HepG2 (cell line): ENCODE results near the gene HID1. TPM values are rescaled to one million over a fixed set of nuclear protein-coding genes. Genes with fewer than 3 reads are reported as not detected.

Experiments used
- ATAC-seq: fragments of 200-7000 bp; cut with Tn5 transposase; 3 replicates; pipeline ENCODE4 v1.9.1; 2020; ENCODE audit warnings: mild to moderate bottlenecking, moderate library complexity
- BruUV-seq: library from RNA; stranded (reverse); fragments of 400-500 nt; replicated peaks from 2 replicates; lab custom pipeline; 2021; lab: Mats Ljungman, UMichigan
- CTCF ChIA-PET: fragments of 300-600 bp; formaldehyde crosslinking; extraction: SDS; loops from one replicate; lab custom pipeline; 2021; ENCODE audit warnings: low total read pairs, inconsistent platforms, low intra/inter-chr PET ratio; lab: Yijun Ruan, JAX
- POLR2A ChIA-PET: fragments of 350-600 bp; sonication (Branson Sonifier 250); formaldehyde crosslinking; loops from one replicate; lab custom pipeline; 2020; ENCODE audit warnings: antibody characterized with exemption, inconsistent platforms; lab: Yijun Ruan, JAX
- DNase-seq: peaks from one replicate; pipeline ENCODE4 v3.0.0-alpha.2; 2015; ENCODE audit warnings: low spot score
- FAIRE-seq: peaks from 3 replicates; lab custom pipeline; 2011; peaks lifted over from hg19 to GRCh38; lab: Jason Lieb, UNC
- H2AFZ ChIP-seq: one replicate; pipeline ENCODE4 v1.6.1; 2011; ENCODE audit warnings: low read length, inconsistent platforms
- H3K27ac ChIP-seq: fragments of 300-600 bp; 3 replicates; pipeline ENCODE4 v1.8.0; 2011; ENCODE audit warnings: mixed run types, mild to moderate bottlenecking, mixed read lengths, low read length, inconsistent platforms; ENCODE audit not compliant: insufficient read depth; ENCODE audit errors: extremely low read length
- H3K27me3 ChIP-seq, 2 experiments: fragments of 200-600 bp in 1 of 2; 2 replicates in 1 of 2; 3 replicates in 1 of 2; pipeline versions ENCODE4 v1.6.0 to v1.8.0; 2011; ENCODE audit warnings: low read length in 2 of 2, mild to moderate bottlenecking in 2 of 2, moderate library complexity in 2 of 2, inconsistent platforms in 1 of 2; ENCODE audit not compliant: insufficient read depth in 2 of 2, control insufficient read depth in 1 of 2
- H3K36me3 ChIP-seq, 2 experiments: fragments of 200-600 bp in 1 of 2; replicated peaks in 1 of 2; 2 replicates in 1 of 2; 3 replicates in 1 of 2; pipeline versions ENCODE4 v1.5.1 to v1.8.0; 2011; ENCODE audit warnings: low read length in 2 of 2, inconsistent platforms in 1 of 2; ENCODE audit not compliant: insufficient read depth in 2 of 2, control insufficient read depth in 1 of 2
- H3K4me1 ChIP-seq: 2 replicates; pipeline ENCODE4 v1.5.1; 2012; ENCODE audit warnings: low read length, inconsistent platforms; ENCODE audit not compliant: insufficient read depth
- H3K4me2 ChIP-seq: 2 replicates; pipeline ENCODE4 v1.6.0; 2011; ENCODE audit warnings: low read depth, low read length, inconsistent platforms
- H3K4me3 ChIP-seq, 3 experiments: fragments of 200-600 bp in 1 of 3; sonication (generic), shearing (Covaris generic) in 1 of 3; replicated peaks in 1 of 3; 2 replicates each; pipeline ENCODE4 v1.5.1; 2011 to 2016; ENCODE audit warnings: low read length in 3 of 3, inconsistent platforms in 2 of 3, low read depth in 2 of 3, mild to moderate bottlenecking in 2 of 3, control low read depth in 1 of 3, mixed read lengths in 1 of 3; ENCODE audit not compliant: insufficient read depth in 1 of 3
- H3K79me2 ChIP-seq: one replicate; pipeline ENCODE4 v1.6.1; 2011; ENCODE audit warnings: low read length, inconsistent platforms; ENCODE audit not compliant: insufficient read depth
- H3K9ac ChIP-seq: 2 replicates; pipeline ENCODE4 v1.6.0; 2011; ENCODE audit warnings: mild to moderate bottlenecking, low read depth, low read length, inconsistent platforms; ENCODE audit not compliant: insufficient read depth
- H3K9me3 ChIP-seq: 2 replicates; pipeline ENCODE4 v1.5.1; 2012; ENCODE audit warnings: mild to moderate bottlenecking, low read length
- H4K20me1 ChIP-seq: 2 replicates; pipeline ENCODE4 v1.6.0; 2011; ENCODE audit warnings: inconsistent platforms, mild to moderate bottlenecking, low read length, moderate library complexity; ENCODE audit not compliant: insufficient read depth
- DR1 ChIP-seq: sonication (generic); formaldehyde crosslinking; IDR thresholded peaks from 2 replicates; pipeline ENCODE4 v1.8.0; 2021; ENCODE audit warnings: mild to moderate bottlenecking, missing genetic modification reagents, inconsistent platforms
- SALL1 ChIP-seq: sonication (generic); formaldehyde crosslinking; IDR thresholded peaks from 2 replicates; pipeline ENCODE4 v1.8.0; 2022; ENCODE audit warnings: mild to moderate bottlenecking, missing genetic modification reagents
- SALL2 ChIP-seq: sonication (generic); formaldehyde crosslinking; IDR thresholded peaks from 2 replicates; pipeline ENCODE4 v1.8.1; 2023; ENCODE audit warnings: mild to moderate bottlenecking, missing genetic modification reagents, inconsistent platforms
- SAP130 ChIP-seq: IDR thresholded peaks from 2 replicates; pipeline ENCODE4 v1.6.1; 2016; ENCODE audit warnings: low read depth
- ZNF496 ChIP-seq: sonication (generic); formaldehyde crosslinking; IDR thresholded peaks from 2 replicates; pipeline ENCODE4 v1.8.1; 2023; ENCODE audit warnings: mild to moderate bottlenecking, moderate library complexity, missing genetic modification reagents; ENCODE audit not compliant: insufficient replicate concordance
- WGBS: methylation state at CpG from one replicate; pipeline ENCODE4 v1.1.6; 2017; ENCODE audit warnings: low lambda C conversion rate; 5-methylcytosine and 5-hydroxymethylcytosine counted together
- in situ Hi-C: cut with HindIII; loops from 2 replicates; pipeline ENCODE4 v1.10.0; 2017; ENCODE audit warnings: low pct_unique_long_range_greater_than_20kb; ENCODE audit not compliant: extremely low pct_ligation_motif_present
- intact Hi-C: fragments of 100-400 bp; cut with micrococcal nuclease; formaldehyde crosslinking; loops from one replicate; pipeline ENCODE4 v1.10.0; 2022; ENCODE audit not compliant: unreplicated experiment
- polyA plus RNA-seq, 8 experiments: library from polyadenylated mRNA; depleted of rRNA in 3 of 8; stranded (reverse) in 7 of 8; unstranded in 1 of 8; fragments of >200 nt; fragmentation: Illumina TruSeq in 4 of 8; extraction: Trizol in 4 of 8; gene quantifications; 2 replicates each; pipeline versions ENCODE4 v1.2.1 to v1.2.3, GENCODE V29; 2011 to 2016; ENCODE audit warnings: low read depth in 4 of 8, missing spikeins in 1 of 8, mixed read lengths in 1 of 8; ENCODE audit not compliant: insufficient read depth in 1 of 8
- total RNA-seq, 5 experiments: library from RNA; depleted of rRNA; stranded (reverse); fragments of >200 nt; fragmentation: Illumina TruSeq; extraction: Trizol; gene quantifications; 2 replicates each; pipeline ENCODE4 v1.2.3, GENCODE V29; 2016; ENCODE audit warnings: low read depth in 1 of 5
- TF ChIP-seq, protein P1 (sequence below): sonication (generic); formaldehyde crosslinking; conservative IDR thresholded peaks from 2 replicates; pipeline ENCODE4 v1.4.0; 2020; ENCODE audit warnings: missing genetic modification reagents
- TF ChIP-seq, protein P2 (sequence below): sonication (generic); formaldehyde crosslinking; IDR thresholded peaks from 2 replicates; pipeline ENCODE4 v1.4.0; 2020; ENCODE audit warnings: low read depth, mild to moderate bottlenecking, missing genetic modification reagents
- TF ChIP-seq, protein P3 (sequence below): sonication (generic); formaldehyde crosslinking; IDR thresholded peaks from 2 replicates; pipeline ENCODE4 v1.5.0; 2020; ENCODE audit warnings: missing genetic modification reagents, mild to moderate bottlenecking, borderline replicate concordance
- TF ChIP-seq, protein P4 (sequence below): sonication (generic); formaldehyde crosslinking; IDR thresholded peaks from 2 replicates; pipeline ENCODE4 v1.5.0; 2020; ENCODE audit warnings: missing genetic modification reagents
- TF ChIP-seq, protein P5 (sequence below): sonication (generic); formaldehyde crosslinking; IDR thresholded peaks from 2 replicates; pipeline ENCODE4 v1.8.0; 2022; ENCODE audit warnings: mild to moderate bottlenecking, missing genetic modification reagents, borderline replicate concordance

HID1 gene
- total and polyA plus RNA-seq, 2 of the 13 experiments (the other 11 are each of a cell fraction or from before 2014, with no cell fraction given) = 2.1 to 10.6 TPM

DNA sequence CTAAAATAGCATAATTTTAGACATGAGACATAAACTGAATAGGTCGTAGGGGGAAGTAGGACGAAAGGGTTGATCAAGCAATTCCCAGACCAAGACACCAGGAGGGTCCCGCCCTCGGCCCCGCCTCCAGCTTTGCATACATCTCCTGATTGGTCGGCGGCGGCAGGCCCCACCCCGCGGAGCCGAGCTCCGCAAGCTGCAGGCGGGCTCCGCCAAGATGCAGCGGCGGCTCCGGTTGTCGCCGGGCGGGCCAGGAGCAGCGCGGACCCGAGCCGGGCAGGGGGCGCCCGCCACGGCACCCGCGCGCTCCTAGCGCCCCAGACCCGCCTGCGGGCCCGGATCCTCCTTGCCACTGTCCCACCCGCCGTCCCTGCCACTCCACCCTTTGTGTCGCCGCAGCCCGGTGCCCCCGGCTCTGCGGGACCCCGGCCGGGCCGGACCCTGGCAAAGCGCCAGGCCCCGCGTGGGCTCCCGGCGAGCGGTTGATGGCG is 14.9 kb upstream of the HID1 start, which contains the start of gene CDR2L (continued):
- TF ChIP-seq, protein P1, sequence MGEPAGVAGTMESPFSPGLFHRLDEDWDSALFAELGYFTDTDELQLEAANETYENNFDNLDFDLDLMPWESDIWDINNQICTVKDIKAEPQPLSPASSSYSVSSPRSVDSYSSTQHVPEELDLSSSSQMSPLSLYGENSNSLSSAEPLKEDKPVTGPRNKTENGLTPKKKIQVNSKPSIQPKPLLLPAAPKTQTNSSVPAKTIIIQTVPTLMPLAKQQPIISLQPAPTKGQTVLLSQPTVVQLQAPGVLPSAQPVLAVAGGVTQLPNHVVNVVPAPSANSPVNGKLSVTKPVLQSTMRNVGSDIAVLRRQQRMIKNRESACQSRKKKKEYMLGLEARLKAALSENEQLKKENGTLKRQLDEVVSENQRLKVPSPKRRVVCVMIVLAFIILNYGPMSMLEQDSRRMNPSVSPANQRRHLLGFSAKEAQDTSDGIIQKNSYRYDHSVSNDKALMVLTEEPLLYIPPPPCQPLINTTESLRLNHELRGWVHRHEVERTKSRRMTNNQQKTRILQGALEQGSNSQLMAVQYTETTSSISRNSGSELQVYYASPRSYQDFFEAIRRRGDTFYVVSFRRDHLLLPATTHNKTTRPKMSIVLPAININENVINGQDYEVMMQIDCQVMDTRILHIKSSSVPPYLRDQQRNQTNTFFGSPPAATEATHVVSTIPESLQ = no peak
- 0 out of 2 replicates have a peak, but pooled peaks have one; percentile 11 for TF ChIP-seq SALL2 (CRISPR knock-in tag)
- TF ChIP-seq, protein P2, sequence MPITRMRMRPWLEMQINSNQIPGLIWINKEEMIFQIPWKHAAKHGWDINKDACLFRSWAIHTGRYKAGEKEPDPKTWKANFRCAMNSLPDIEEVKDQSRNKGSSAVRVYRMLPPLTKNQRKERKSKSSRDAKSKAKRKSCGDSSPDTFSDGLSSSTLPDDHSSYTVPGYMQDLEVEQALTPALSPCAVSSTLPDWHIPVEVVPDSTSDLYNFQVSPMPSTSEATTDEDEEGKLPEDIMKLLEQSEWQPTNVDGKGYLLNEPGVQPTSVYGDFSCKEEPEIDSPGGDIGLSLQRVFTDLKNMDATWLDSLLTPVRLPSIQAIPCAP (CRISPR knock-in tag) = no peak
- TF ChIP-seq ZNF496 (CRISPR knock-in tag) = no peak
- TF ChIP-seq SAP130 (CRISPR knock-in tag) = peak; percentile 60
- TF ChIP-seq DR1 (CRISPR knock-in tag) = no peak

DNA sequence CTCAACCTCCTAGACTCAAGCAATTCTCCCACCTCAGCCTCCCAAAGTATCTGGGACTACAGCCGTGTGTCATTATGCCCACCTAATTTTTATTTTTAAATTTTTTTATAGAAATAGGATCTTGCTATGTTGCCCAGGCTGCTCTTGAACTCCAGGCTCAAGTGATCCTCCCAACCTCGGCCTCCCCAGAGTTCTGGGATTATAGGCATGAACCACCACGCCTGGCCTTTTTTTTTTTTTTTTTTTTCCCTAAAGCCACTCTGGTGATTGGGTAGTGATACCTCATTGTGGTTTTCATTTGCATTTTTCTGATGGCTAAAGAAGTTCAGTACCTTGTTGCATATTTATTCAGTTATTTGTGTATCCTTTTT is 13.6 kb upstream of the HID1 start:
- WGBS = 65% methylated on average over 3 of the region's 3 CpGs
- no peak for DNase-seq

More for the DNA sequence above, 13.6 kb upstream of the HID1 start:
- Histone ChIP-seq H3K9me3 (no peaks in the 10 kb centered on the region), H3K4me1 (peaks cover 50% of the 10 kb centered on the region), H3K79me2 (no peaks in the 10 kb centered on the region), H4K20me1 (no peaks in the 10 kb centered on the region)
- intact Hi-C loops = no loop called here
- TF ChIP-seq, protein P3, sequence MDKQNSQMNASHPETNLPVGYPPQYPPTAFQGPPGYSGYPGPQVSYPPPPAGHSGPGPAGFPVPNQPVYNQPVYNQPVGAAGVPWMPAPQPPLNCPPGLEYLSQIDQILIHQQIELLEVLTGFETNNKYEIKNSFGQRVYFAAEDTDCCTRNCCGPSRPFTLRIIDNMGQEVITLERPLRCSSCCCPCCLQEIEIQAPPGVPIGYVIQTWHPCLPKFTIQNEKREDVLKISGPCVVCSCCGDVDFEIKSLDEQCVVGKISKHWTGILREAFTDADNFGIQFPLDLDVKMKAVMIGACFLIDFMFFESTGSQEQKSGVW (CRISPR knock-in tag) = no peak
- no peak for TF ChIP-seq SALL1 (CRISPR knock-in tag)
- TF ChIP-seq, protein P4, sequence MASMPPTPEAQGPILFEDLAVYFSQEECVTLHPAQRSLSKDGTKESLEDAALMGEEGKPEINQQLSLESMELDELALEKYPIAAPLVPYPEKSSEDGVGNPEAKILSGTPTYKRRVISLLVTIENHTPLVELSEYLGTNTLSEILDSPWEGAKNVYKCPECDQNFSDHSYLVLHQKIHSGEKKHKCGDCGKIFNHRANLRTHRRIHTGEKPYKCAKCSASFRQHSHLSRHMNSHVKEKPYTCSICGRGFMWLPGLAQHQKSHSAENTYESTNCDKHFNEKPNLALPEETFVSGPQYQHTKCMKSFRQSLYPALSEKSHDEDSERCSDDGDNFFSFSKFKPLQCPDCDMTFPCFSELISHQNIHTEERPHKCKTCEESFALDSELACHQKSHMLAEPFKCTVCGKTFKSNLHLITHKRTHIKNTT (CRISPR knock-in tag) = no peak
- TF ChIP-seq, protein P5, sequence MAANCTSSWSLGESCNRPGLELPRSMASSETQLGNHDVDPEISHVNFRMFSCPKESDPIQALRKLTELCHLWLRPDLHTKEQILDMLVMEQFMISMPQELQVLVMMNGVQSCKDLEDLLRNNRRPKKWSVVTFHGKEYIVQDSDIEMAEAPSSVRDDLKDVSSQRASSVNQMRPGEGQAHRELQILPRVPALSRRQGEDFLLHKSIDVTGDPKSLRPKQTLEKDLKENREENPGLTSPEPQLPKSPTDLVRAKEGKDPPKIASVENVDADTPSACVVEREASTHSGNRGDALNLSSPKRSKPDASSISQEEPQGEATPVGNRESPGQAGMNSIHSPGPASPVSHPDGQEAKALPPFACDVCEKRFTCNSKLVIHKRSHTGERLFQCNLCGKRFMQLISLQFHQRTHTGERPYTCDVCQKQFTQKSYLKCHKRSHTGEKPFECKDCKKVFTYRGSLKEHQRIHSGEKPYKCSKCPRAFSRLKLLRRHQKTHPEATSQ (CRISPR knock-in tag) = no peak
- TF ChIP-seq, all 625 proteins: peak for 0
- FAIRE-seq = no peak
- Histone ChIP-seq H2AFZ (no peak overlapping the region), H3K36me3 (no peaks in the 10 kb centered on the region), H3K27me3 (peaks cover 0 to 9% of the 10 kb centered on the region in 2 experiments; a peak in 2 of 5 replicates), H3K4me2 (no peak overlapping the region), H3K9ac (no peak overlapping the region), H3K27ac (no peak overlapping the region), H3K4me3 (no peak overlapping the region)
- in situ Hi-C loops = no loop called here
- no peak for ATAC-seq
- CTCF ChIA-PET = no interaction called here
- POLR2A ChIA-PET = no interaction called here
- no TSS peak for BruUV-seq
